Mesenteric fat pad (tissue), 1 donor: ENCODE data around the gene SLC25A10. TPM values are rescaled to one million over a fixed set of nuclear protein-coding genes. Genes with fewer than 3 reads are reported as not detected.

ENCODE experiments used
- DNase-seq: peaks from one replicate; pipeline ENCODE4 v3.0.0-alpha.2; 2020; ENCODE audit warnings: low spot score
- total RNA-seq: library from RNA; stranded (reverse); fragmentation: NEBNext Ultra II Directional; extraction: Animal tissue kit (Norgen Biotek cat#: 25700); gene quantifications from one replicate; pipeline ENCODE4 v1.2.1, GENCODE V29; 2021
- donor health status: DM: yes; HTN: yes; CAD: no.

SLC25A10 gene
- total RNA-seq, 1 donor from 2014 or later = 17.0 TPM

GRCh38 chr17:81686614-81687013, 25.5 kb upstream of the SLC25A10 start:
- DNase-seq = no peak

DNA sequence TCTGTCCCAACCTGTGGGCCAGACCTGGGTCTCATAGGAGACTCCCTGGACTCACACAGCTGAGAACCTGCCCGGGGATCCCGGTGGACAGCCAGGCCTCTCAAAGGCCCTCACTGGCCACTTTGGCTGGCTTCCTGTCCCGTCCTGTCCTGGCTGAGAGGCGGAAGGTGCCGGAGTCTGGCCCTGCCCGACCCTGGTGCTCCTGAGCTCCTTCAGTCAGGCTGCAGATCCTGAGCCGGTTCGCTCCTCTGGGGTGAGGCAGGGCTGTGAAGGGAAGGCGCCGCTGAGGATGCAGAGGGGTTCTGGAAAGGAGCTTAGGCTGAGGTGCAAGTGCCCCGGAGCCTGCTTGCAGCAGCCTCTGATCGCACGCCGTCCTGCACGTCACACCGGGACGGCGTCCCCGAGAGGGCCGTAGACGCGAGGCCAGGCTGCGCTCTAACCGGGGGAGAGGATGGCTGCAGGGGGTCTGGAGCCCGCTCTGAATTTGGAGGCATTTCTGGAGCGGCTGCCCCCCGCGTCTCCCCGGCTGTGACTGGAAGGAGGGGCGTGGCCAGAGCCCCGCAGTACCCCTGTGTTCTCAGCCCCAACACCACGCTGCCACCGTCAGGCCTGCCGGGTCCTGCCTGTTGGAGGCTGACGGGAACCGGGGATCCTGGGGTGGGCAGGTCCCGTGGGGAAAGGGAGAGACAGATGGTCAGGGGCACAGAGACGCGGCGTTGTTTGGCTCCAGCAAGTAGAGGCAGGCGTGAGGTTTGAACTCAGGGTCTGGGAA, 24.1 kb upstream of the SLC25A10 start:
- DNase-seq = no peak

DNA sequence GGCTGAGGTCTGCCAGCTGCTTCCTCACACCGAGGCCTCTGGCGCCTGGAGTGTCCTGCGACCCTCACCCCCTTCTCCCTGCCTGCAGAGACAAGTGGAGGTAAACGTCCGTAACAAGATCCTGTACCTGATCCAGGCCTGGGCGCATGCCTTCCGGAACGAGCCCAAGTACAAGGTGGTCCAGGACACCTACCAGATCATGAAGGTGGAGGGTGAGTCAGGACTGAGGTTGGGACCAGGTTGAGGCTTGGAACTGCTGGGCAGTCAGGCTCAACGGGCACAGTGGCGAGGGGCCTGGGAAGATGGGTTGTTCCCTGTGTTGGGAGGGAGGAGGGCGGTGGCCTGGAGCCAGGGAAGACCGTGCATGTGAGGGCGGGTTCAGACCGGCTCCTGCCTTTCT, 23.5 kb upstream of the SLC25A10 start:
- DNase-seq = no peak

DNA sequence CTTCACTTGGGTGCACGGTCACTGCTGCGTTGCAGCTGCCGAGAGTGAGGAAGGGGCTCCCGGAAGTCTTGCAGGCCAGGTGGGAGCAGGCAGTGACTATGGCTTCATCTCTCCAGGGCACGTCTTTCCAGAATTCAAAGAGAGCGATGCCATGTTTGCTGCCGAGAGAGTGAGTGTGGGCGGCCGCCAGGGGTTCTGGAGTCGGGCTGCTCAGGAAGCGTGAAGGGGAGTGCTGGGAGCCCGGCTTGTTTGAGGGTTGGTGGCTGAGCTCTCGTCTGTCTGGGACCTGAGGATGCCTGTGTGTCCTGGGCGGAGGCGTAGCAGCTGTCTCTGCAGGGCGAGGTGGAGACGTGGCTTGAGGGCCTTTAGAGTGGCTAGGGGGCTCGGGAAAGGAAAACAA, 22.0 kb upstream of the SLC25A10 start:
- DNase-seq = no peak

DNA sequence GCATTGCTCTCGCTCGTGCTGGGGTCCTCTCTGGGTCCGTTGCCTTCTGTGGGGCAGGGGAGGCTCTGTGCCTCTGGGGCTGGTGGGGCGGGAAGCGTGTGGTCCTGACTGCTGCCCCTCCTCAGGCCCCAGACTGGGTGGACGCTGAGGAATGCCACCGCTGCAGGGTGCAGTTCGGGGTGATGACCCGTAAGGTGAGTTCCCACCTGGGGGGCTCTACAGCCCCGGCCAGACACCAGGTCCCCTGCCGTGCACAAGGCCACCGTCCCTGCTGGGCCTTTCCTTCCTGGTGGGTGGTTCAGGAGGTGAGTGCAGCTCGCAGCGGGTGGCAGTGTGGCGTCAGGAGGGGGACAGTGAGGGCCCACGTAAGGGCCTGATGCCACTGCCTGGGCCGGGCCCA, 21.5 kb upstream of the SLC25A10 start:
- no peak for DNase-seq

GRCh38 chr17:81691196-81691595, 20.9 kb upstream of the SLC25A10 start:
- no peak for DNase-seq

GRCh38 chr17:81691608-81692007, 20.5 kb upstream of the SLC25A10 start:
- no peak for DNase-seq

- DNase-seq = no peak
These were observed 18.4 kb upstream of the SLC25A10 start for GRCh38 chr17:81693509-81694210.

- no peak for DNase-seq
These were observed 17.3 kb upstream of the SLC25A10 start for GRCh38 chr17:81694810-81695209.

DNA sequence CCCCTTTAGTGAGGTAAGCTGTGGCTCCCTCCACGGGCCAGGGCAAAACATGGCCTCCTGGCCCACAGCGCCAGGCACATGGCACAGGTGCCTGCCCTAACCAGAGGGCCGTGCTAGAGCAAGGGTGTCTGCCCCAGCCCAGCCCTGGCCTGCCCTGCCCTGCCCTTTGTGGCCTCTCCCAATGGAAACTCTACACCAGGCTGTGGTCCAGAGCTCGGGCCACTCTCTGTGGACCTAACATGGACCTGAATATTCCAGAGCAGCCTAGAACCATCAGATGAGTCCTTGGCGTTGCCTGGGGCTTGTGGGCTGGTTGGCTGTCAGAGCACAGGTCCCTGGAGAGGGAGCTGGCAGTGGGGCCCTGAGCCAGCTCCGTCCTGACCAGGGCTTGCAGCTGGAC, 16.9 kb upstream of the SLC25A10 start:
- no peak for DNase-seq

DNA sequence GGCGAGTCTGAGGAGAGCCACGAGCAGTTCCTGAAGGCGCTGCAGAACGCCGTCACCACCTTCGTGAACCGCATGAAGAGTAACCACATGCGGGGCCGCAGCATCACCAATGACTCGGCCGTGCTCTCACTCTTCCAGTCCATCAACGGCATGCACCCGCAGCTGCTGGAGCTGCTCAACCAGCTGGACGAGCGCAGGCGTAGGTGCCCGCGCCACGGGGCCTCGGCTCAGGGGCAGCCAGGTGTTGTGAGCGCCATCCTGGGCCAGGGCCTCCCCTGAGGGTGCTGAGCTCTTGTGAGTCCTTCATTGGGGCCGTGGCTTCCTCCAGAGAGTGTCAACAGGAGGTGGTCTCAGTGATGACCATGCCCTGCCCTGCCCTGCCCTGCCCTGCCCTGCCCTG, 16.3 kb upstream of the SLC25A10 start:
- DNase-seq = no peak

GRCh38 chr17:81696218-81696941, 15.7 kb upstream of the SLC25A10 start:
- no peak for DNase-seq

DNA sequence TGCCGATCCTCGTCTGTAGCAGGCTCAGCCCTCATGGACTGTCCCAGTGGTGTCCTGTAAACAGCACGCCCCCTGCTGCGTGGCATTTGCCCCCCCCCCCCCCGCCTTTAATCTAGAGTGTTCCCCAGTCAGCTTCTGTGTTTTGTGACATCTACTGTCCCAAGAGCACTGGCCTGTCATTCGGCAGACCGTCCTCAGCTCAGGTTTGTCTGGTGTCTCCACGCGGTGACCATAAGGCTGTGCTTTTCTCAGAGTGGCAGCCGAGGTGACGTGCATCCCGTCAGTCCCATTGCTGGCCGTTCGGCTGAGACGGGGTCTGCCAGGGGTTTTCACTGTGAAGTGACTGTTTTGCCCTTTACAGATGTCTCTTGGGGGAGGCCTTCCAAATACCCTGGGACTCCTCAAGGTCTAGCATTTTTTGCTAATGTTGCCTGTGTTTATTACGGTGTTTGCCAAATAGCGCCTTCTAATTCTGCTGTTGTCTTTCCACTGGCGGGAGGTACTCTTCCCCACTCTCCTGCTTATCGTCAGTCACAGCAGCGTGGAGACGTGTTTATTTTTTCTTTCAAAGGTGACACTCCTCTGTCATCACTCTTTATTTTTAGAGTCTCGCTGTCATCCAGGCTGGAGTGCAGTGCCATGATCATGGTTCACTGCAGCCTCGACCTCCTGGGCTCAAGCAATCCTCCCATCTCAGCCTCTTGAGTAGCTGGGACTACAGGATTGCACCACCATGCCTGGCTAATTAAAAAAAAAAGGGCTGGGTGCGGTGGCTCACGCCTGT, 14.6 kb upstream of the SLC25A10 start:
- DNase-seq = no peak

GRCh38 chr17:81700353-81701287, 11.5 kb upstream of the SLC25A10 start:
- no peak for DNase-seq

GRCh38 chr17:81701288-81702071, 10.6 kb upstream of the SLC25A10 start:
- no peak for DNase-seq

DNA sequence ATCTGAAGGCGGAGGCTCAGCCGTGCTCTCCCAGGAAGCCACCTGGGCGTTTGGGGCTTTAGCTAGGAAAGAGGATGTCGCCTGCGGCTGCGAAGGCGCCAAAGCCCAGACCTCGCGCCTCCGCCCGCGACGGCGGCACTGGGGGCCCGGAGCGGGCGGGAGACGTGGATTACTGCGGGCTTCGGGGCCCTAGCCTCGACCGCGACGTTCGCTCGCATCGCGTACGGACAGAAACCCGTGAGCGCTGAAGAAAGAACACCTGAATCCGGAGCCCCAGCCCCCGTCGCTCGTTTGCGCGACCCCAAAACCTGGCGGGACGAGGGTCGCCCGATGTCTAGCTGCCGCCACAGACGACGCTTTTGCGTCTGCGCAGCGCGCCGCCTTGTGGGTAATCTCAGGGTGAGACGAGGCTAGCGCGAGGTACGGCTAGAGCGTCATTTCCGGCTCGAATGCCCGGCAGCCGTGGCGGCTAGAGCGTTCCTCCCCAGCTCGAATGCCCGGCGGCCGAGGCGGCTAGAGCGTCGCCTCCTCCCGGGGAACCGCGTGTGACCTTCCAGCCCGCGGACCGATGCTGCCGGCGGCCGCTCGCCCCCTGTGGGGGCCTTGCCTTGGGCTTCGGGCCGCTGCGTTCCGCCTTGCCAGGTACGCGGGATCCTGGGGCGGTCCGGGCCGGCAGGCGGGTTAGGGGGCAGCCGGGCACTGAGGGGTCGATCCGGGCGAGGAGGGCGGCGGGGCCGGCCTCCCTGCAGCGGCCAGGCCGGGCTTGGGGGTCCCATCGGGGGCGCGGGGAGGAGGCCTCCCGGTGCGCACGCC, 8.9 kb upstream of the SLC25A10 start, which contains the start of gene MRPL12:
MRPL12 (plus strand) TSS at position 434 of the 813 bp plus-strand sequence; CDS start at position 569, 135 bp downstream.
- DNase-seq = peak; percentile 98

GRCh38 chr17:81703747-81704654, 8.1 kb upstream of the SLC25A10 start:
- DNase-seq = no peak
